GM19099 (cell line): ENCODE data around the gene STEAP3.

Experiments used
- POLR2A ChIP-seq: IDR thresholded peaks from 3 replicates; pipeline ENCODE4 v1.6.1; 2011; ENCODE audit warnings: low read depth; ENCODE audit not compliant: insufficient read length; ENCODE audit errors: extremely low read depth

STEAP3 gene

DNA sequence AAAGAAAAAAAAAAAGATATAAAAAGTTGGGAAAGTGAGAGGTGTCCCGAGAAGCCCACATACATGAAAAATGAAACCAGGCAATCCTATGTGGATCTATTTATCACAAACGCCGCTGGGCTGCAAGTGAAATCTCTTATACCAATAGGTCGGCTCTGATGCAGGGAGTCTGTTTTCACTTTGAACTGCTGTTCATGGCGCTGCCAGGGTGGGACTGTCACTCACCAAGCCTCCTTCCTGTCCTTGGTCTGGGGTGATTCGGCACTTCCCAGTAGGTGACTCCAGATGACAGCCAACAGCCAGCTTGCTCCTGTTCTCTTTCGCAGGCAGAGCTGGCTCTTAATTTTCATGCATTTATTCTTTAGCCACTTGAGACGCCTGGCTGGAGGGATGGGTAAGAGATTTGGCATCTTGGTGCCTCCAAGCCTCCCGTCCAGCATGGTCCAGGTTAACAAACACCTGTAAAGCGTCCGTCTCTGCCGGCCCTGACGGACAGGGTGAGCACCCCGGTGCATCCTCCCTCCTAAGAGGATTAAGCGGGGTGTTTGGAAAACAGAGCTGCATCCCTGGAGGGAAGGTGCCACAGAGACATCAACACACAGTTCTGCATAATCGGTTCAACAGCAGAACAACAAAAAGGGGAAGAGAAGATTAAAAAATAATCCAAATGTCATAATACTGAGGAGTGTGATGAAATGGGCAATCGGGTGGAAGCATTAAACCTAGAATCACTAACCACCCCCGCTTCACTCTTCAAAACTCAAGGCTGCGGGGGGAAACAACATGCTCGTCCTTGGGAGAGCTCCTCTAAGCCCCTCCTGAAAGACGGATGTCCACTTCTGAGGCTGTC lies 58.7 kb downstream of the STEAP3 start:
- TF ChIP-seq POLR2A = no peak

DNA sequence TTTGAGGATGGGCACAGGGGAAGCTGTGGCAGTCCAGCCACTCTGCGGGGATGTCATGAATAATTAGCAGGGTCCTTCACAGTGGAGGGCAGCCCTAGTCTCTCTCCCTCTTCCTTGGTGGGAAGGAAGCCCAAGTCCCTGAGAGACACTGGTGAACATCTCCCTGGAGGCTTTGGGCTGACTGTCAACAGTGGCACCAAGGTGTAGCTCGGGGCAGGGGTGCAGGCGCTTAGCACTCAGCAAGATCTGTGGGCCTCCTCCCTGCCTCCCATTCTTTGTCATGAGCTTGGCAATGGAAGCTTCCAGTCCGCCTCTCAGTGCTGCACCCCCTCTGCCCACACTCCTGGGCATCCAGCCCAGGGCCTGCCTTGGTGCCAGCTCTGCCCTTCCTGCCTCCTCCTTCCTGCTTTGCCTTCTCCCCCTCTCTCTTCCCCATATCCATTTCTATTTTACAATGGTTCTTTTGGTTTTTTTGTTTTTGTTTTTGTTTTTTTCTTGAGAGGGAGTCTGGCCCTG lies 59.4 kb downstream of the STEAP3 start:
- TF ChIP-seq POLR2A = no peak

DNA sequence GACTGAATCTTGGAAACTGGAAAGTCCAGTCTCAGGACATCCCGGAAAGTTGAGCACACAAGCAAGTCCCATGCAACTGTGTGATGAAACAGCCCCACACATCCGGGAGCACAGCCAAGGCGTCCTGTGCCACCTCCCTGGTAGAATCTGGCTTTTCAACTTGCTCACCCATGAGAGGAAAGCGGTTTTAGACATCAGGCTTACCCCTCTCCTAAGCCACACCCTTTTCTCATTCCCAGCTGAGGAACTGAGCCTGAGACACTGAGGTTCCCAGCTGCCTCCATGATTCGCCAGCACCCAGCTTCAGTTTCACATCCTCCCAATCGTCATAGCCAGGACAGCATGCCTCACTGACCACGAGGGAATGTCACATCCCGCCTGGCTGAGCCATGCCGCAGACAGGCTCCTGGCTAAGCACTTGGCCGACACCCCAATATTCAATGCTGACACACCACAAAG lies 60.3 kb downstream of the STEAP3 start:
- no peak for TF ChIP-seq POLR2A

GRCh38 chr2:119286661-119287060 lies 63.0 kb downstream of the STEAP3 start:
- no peak for TF ChIP-seq POLR2A

DNA sequence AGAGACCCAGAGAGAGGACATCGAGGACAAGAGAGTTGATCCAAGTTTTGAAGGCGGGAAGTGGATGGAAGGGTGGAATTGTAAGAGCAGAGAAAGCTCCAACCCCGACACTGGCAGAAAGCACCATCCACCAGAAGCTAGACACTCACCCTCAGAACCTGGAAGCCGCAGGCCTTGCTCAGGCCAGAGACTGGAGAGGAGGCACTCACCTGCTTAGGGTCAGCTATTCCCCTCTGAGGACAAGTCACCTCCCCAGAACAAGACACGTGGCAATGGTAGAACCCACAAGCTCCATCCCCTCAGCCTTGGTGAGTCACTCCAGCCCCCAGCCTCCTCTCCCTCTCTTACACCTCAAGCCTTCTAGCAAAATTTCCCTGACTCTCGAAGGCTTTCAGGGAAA lies 64.9 kb downstream of the STEAP3 start:
- no peak for TF ChIP-seq POLR2A

DNA sequence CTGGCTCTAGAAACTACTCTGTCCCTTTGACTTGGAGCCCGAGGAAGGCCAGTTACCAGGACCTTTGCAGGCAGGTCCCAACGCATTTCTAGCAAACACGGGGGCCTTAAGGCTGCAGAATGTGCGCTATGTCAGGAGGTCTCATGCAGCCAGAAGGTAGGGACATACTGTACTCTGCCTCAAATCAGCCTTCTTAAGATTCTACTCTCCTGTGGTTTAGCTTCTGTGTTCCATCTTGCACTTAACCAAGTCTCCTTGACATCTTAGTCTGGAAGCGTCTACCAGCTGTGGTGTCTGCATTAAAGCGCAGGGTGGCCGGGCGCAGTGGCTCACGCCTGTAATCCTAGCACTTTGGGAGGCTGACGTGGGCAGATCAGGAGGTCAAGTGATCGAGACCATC lies 65.5 kb downstream of the STEAP3 start:
- TF ChIP-seq POLR2A = no peak

- no peak for TF ChIP-seq POLR2A
These were observed 66.0 kb downstream of the STEAP3 start for GRCh38 chr2:119289642-119290041.

DNA sequence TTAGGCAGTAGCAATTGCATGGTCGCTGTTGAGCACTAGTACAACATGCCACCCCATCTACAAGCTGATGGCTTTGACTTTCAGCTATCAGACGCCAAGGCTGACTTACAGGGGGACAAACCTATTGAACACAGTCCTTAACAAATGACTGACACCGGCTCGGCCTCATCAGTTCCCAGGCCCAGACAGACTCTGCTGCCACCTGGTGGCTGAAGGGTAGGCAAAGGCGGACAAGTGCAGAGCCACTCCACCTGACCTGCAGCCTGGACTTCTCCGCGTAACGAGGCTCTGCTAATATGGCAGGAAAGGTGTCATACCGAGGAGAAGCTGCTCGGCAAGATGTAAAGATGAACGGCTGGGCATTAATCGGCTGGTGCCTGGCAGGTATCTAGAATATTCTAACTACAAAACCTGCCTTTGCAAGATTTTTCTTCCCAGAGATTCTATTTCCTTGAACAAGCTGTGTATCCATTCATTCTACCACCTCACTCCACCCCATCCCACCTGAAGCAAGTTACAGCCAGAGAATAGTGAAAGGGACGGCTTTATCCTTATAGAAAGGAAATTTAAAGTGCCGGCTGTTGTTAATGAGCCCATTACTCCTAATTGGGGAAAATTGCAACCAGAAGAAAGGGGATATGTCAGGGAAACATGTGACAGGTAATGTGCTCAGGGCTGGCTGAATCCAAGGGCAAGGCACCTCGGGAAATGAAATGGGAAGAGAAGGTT lies 67.4 kb downstream of the STEAP3 start:
- TF ChIP-seq POLR2A = no peak

GRCh38 chr2:119291588-119292167 lies 68.0 kb downstream of the STEAP3 start:
- TF ChIP-seq POLR2A = no peak

GRCh38 chr2:119292226-119292625 lies 68.6 kb downstream of the STEAP3 start:
- TF ChIP-seq POLR2A = no peak

- TF ChIP-seq POLR2A = no peak
These were observed 69.6 kb downstream of the STEAP3 start for GRCh38 chr2:119293254-119293653.

GRCh38 chr2:119293900-119294299 lies 70.3 kb downstream of the STEAP3 start:
- no peak for TF ChIP-seq POLR2A

- no peak for TF ChIP-seq POLR2A
These were observed 71.0 kb downstream of the STEAP3 start for GRCh38 chr2:119294671-119295070.

DNA sequence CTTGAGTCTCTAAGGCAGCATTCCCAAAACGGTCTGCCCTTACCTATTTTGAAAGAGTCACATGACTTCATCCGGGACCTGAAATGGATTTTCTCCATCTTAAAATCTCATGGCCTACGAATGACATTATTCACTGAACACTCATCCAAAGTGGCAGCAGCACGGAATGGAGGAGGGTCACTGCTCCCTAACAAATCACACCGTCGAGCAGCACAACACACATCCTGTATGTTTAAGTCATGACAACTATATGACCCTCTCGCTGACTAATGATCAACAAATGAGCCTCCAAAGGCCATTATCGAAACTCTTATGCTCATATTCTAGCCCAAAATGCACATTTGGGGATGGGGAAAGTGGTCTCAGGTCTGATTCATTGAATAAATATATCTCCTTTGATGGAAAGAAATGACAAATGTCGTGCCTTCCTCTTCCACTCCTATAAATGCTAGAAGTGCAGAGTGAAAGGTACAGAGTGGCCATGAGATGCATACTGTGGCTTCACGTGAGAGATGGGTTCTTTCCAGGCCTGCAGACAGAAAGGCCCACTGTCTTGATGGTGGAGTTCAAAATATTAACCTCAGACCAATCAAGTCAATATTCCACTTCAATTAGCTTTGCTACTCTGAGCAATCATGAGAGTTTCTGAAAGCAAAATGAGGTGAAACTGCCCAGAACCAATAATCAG lies 72.2 kb downstream of the STEAP3 start:
- TF ChIP-seq POLR2A = no peak

GRCh38 chr2:119301413-119301812 lies 77.8 kb downstream of the STEAP3 start:
- TF ChIP-seq POLR2A = no peak
